Astrocyte (in vitro differentiated cells and primary cell): ENCODE measurements around the gene SLC35A3.

Experiments
- EZH2 ChIP-seq: IDR thresholded peaks from 2 replicates; pipeline ENCODE4 v1.6.1; 2012; ENCODE audit warnings: mild to moderate bottlenecking, low read length, inconsistent platforms; ENCODE audit not compliant: insufficient read depth
- TF ChIP-seq, protein P1 (sequence below): IDR thresholded peaks from 2 replicates; pipeline ENCODE4 v1.5.1; 2011; ENCODE audit warnings: low read depth, mild to moderate bottlenecking, inconsistent platforms, low read length, moderate library complexity; ENCODE audit not compliant: insufficient read depth

DNA sequence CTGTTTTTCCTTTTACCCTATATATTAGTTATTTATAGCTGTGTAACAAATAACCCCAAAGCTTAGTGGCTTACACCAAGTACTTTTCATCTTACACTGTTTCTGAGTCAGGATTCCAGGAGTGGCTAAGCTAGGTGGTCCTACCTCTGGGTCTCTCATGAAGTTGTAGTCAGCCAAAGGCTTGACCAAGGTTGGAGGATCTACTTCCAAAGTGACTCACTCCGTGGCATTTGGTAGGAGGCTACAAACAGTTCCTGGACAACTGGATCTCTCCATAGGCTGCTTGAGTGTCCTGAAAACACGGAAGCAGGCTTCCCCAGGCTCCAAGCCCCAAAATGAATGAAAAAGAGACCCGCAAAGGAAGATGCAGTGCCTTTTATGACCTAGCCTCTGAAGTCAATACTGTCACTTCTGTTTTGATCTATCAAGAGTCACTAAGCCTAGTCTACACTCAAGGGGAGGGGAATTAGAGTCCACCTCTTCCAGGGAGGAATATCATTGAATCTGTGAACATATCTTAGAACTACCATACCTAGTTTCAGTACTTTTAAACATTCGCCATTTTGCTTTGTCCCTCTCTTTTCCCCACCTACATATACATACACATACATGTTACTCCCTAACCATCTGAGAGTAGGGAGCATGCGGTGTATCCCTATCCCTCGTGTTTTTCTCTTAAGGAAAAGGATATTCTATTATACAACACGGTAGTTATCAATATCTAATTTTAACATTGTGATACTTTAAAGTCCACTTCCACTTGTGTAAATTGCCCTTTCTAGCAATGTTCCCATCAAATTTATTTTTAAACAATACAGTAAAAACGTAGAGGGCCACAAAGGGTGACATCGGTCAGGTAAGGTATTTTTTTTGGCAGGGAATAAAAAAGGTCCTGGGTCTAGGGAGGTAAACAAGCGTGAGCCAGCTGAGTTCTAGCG is 67.2 kb downstream of the SLC35A3 start:
- TF ChIP-seq, protein P1, sequence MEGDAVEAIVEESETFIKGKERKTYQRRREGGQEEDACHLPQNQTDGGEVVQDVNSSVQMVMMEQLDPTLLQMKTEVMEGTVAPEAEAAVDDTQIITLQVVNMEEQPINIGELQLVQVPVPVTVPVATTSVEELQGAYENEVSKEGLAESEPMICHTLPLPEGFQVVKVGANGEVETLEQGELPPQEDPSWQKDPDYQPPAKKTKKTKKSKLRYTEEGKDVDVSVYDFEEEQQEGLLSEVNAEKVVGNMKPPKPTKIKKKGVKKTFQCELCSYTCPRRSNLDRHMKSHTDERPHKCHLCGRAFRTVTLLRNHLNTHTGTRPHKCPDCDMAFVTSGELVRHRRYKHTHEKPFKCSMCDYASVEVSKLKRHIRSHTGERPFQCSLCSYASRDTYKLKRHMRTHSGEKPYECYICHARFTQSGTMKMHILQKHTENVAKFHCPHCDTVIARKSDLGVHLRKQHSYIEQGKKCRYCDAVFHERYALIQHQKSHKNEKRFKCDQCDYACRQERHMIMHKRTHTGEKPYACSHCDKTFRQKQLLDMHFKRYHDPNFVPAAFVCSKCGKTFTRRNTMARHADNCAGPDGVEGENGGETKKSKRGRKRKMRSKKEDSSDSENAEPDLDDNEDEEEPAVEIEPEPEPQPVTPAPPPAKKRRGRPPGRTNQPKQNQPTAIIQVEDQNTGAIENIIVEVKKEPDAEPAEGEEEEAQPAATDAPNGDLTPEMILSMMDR = no peak
- TF ChIP-seq EZH2 = no peak
